Hematopoietic multipotent progenitor cell treated with erythropoietin and hydrocortisone succinate and interleukin-3 and kit ligand, for 17 days (in vitro differentiated cells): ENCODE data around the gene FRMD8.

Source experiments
- DNase-seq: peaks from one replicate; pipeline ENCODE4 v3.0.0-alpha.2; 2015; ENCODE audit warnings: low spot score

FRMD8 gene

GRCh38 chr11:65454696-65455456 lies 68.4 kb downstream of the FRMD8 start:
- DNase-seq = peak; percentile 94

GRCh38 chr11:65456418-65456817 lies 70.0 kb downstream of the FRMD8 start:
- peak; percentile 24 for DNase-seq

- no peak for DNase-seq
Observed at GRCh38 chr11:65459552-65459951, 73.1 kb downstream of the FRMD8 start.
